ENCODE data around the gene RMRP. TPM values are rescaled to one million over a fixed set of nuclear protein-coding genes. Genes with fewer than 3 reads are reported as not detected.

RMRP gene
- total RNA-seq, 2 donors from 2014 or later, result 1,879 to 13,864 TPM

DNA sequence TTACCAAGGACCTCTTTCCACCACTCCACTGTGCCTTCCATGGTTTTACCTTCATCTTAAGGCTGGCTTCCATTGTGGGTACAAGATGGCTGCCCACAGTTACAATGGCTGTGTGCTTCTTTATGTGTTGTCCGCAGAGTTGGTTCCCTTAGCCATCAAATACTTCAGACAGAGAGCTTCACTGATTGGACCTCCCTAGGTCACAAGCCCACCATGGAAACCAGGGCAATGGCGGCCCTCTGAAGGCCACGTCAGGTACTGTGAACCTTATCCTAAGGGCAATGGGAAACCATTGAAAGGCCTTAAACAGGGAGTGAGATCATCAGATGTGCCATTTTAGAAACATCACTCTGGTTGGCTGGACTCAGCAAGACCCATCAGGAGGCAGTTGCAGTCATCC is 10.1 kb upstream of the RMRP start:
- H3K4me3 ChIP-seq, result no peak overlapping the region
- no peaks in the 10 kb centered on the region for H3K9me3 ChIP-seq
- DNase-seq (ENCODE audit: low spot score), result no peak
- 96% methylated on average over 3 of the region's 3 CpGs for WGBS
- intact Hi-C loops (cut with DNase I), result no loop called here
- TF ChIP-seq POLR2A (IDR thresholded peaks at IDR 0.05), result no peak
- TF ChIP-seq, protein P1, sequence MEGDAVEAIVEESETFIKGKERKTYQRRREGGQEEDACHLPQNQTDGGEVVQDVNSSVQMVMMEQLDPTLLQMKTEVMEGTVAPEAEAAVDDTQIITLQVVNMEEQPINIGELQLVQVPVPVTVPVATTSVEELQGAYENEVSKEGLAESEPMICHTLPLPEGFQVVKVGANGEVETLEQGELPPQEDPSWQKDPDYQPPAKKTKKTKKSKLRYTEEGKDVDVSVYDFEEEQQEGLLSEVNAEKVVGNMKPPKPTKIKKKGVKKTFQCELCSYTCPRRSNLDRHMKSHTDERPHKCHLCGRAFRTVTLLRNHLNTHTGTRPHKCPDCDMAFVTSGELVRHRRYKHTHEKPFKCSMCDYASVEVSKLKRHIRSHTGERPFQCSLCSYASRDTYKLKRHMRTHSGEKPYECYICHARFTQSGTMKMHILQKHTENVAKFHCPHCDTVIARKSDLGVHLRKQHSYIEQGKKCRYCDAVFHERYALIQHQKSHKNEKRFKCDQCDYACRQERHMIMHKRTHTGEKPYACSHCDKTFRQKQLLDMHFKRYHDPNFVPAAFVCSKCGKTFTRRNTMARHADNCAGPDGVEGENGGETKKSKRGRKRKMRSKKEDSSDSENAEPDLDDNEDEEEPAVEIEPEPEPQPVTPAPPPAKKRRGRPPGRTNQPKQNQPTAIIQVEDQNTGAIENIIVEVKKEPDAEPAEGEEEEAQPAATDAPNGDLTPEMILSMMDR (IDR thresholded peaks at IDR 0.05), result no peak
- TF ChIP-seq POLR2AphosphoS5 (IDR thresholded peaks at IDR 0.05), result no peak
- H3K27ac ChIP-seq, result no peak overlapping the region
- H3K27me3 ChIP-seq (replicated peaks; ENCODE audit: insufficient read depth), result no peaks in the 10 kb centered on the region
- no peaks in the 10 kb centered on the region for H3K4me1 ChIP-seq (replicated peaks)
- H3K36me3 ChIP-seq, result no peaks in the 10 kb centered on the region

DNA sequence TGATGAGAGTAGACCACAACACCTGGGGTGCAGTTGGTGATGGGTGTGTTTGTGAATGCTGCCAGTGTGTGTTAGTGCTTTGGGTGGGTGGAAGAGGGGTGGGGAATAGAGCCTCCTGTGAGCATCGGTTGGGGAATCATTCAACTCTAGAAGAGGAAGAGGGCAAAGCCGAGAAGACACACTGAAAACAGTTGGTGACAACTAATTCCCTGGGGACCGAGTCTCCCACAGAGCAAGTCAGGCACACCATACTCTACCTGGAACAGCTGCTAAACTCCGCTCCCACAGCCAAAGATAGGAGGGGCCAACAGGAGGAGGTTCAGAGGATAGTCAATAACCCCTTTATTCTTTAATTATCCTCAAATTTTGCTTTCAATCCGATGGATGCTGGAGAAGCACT is 8.7 kb upstream of the RMRP start:
- intact Hi-C loops (cut with DNase I), result no loop called here
- Histone ChIP-seq H3K27ac (no peak overlapping the region), H3K27me3 (replicated peaks; ENCODE audit: insufficient read depth) (no peaks in the 10 kb centered on the region), H3K4me3 (no peak overlapping the region), H3K9me3 (no peaks in the 10 kb centered on the region), H3K36me3 (no peaks in the 10 kb centered on the region), H3K4me1 (replicated peaks) (no peaks in the 10 kb centered on the region)
- 89% methylated on average over 5 of the region's 5 CpGs for WGBS
- DNase-seq (ENCODE audit: low spot score), result no peak
- TF ChIP-seq, protein P1 (IDR thresholded peaks at IDR 0.05), result no peak
- no peak for TF ChIP-seq POLR2AphosphoS5 (IDR thresholded peaks at IDR 0.05)
- no peak for TF ChIP-seq POLR2A (IDR thresholded peaks at IDR 0.05)

DNA sequence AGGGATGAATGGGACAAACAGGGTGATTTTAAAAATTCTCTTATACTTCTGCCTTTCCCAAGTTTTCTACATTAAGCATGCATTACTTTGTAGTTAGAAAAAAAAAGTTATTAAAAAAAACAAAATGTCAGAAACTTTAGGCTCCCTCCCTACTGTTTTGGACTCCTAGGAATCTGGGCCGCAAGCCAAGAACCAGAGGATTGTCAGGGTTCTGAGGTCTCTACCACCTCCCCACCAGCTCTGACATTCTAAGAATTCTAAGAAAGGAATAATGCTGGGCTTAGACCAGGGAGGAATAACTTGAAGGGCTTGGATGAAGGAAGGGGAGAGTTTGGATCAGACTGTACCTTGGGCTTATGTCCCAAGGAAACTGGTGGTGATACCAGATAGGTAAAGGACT is 8.2 kb upstream of the RMRP start:
- H3K27me3 ChIP-seq (replicated peaks; ENCODE audit: insufficient read depth), result no peaks in the 10 kb centered on the region
- H3K4me1 ChIP-seq (replicated peaks), result no peaks in the 10 kb centered on the region
- H3K4me3 ChIP-seq, result no peak overlapping the region
- WGBS, result 82% methylated on average over 1 of the region's 1 CpG
- no peak for TF ChIP-seq POLR2AphosphoS5 (IDR thresholded peaks at IDR 0.05)
- TF ChIP-seq, protein P1 (IDR thresholded peaks at IDR 0.05), result no peak
- no peak for TF ChIP-seq POLR2A (IDR thresholded peaks at IDR 0.05)
- DNase-seq (ENCODE audit: low spot score), result no peak
- no peaks in the 10 kb centered on the region for H3K9me3 ChIP-seq
- no peak overlapping the region for H3K27ac ChIP-seq
- intact Hi-C loops (cut with DNase I), result no loop called here
- H3K36me3 ChIP-seq, result no peaks in the 10 kb centered on the region

DNA sequence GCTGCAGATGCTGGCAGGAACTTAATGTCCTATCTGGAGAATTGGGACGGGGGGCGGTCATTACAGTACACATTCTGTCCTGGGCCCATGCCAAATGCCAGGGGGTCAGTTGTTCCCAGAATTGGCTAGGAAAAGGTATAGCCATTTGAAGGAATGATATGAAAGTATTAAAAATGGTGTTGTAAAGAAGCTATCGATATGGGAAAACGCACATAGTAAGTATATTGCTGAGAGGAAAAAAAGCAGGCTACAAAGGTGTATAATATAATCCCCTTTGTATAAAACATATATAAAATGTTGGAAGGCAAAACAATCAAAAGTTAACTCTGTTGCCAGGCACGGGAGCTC is 7.6 kb upstream of the RMRP start:
- Histone ChIP-seq H3K36me3 (no peaks in the 10 kb centered on the region), H3K4me1 (replicated peaks) (no peaks in the 10 kb centered on the region), H3K9me3 (no peaks in the 10 kb centered on the region), H3K27me3 (replicated peaks; ENCODE audit: insufficient read depth) (no peaks in the 10 kb centered on the region), H3K4me3 (peak overlapping the region; percentile 23 to 44), H3K27ac (peak overlapping the region; percentile 43 to 70)
- TF ChIP-seq, protein P1 (IDR thresholded peaks at IDR 0.05), result no peak
- TF ChIP-seq POLR2A (IDR thresholded peaks at IDR 0.05) (no peak), POLR2AphosphoS5 (IDR thresholded peaks at IDR 0.05) (no peak)
- intact Hi-C loops (cut with DNase I), result no loop called here
- 19% methylated on average over 5 of the region's 5 CpGs for WGBS
- no peak for DNase-seq (ENCODE audit: low spot score)

DNA sequence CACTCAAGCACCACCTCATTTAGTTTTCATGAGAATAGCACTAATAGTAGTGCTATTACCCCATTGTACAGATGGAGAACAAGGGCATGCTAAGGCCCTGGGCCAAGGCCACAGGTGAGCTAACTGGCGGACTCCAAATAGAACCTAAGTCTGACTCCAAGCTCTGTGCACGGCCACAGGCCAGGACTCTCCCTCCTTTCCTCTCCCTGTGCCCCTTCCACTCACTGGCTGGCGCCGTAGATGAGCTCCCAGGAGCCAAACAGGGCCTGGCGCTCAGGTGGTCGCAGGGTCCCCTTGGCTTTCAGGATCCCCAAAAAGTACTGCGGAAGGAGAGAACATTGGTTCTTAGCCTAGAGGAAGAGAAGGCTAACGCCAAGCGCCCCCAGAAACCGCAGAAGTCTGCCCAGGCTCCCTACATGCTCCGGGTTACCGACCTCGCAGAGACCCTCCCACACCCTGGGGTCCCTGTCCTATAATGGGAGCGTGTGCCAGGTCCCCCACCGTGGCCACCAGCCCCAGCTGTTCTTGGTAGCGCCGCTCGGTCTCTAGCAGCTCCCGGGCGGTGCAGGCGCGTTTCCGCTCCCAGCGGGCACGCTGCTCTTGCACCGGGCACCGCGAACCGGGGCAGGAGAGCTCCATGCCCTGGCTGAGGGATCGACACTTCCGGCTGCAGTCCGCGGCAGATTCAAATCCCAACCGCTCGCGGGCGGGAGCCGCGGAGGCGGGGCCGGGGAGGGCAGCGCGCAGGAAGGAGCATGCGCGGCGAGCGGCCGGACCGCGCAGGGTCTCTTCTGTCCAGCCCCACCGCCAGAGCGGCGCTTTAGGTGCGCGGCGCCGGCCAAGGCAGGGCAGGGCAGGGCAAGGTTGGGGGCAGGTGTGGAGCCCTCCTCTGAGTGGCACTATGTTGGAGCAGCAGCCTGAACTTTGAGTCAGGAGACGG is 7.0 kb upstream of the RMRP start, which contains the start of gene ARHGEF39:
Gene ARHGEF39 (minus strand): TSS at position 665 of the 940 bp plus-strand sequence. CDS start 26 bp downstream, at position 639.
- Histone ChIP-seq H3K4me3 (peak within 1 kb of the TSS; percentile 23 to 44), H3K27ac (peak within 1 kb of the TSS; percentile 43 to 70), H3K36me3 (no peaks in the 10 kb centered on the region), H3K27me3 (replicated peaks; ENCODE audit: insufficient read depth) (no peaks in the 10 kb centered on the region), H3K9me3 (no peaks in the 10 kb centered on the region), H3K4me1 (replicated peaks) (no peaks in the 10 kb centered on the region)
- peak; percentile 59 for DNase-seq (ENCODE audit: low spot score)
- WGBS, result 9% methylated on average over 33 of the region's 58 CpGs
- TF ChIP-seq, protein P1 (IDR thresholded peaks at IDR 0.05), result peak in 3 of 4 experiments; percentile 19 to 36 (median 22)
- TF ChIP-seq POLR2AphosphoS5 (IDR thresholded peaks at IDR 0.05) (peak; percentile 69), POLR2A (IDR thresholded peaks at IDR 0.05) (peak; percentile 60)
- intact Hi-C loops (cut with DNase I), result loop anchor here (1.0 to 5.0 kb wide), 2 partner anchors 12 to 32 kb away; no protein-coding TSS in a partner anchor

Data from prostate gland (tissue), 2 donors.